Measurements from ENCODE around the gene RSRC1.

- TF ChIP-seq CTCF (IDR thresholded peaks at IDR 0.05) (no peak), EZH2 (IDR thresholded peaks at IDR 0.05; ENCODE audit: borderline replicate concordance, insufficient read depth, low read depth, low read length, poor library complexity, severe bottlenecking) (no peak)
Observed at GRCh38 chr3:158430968-158431367, 321.1 kb downstream of the RSRC1 start.
